Stomach (tissue), 4 donors: Measurements from ENCODE around the gene TNNI3K.

Experiments used
- CTCF ChIP-seq, 7 experiments: fragments of 450-650 bp in 4 of 7; fragments of 200-600 bp in 3 of 7; sonication (generic) in 3 of 7; IDR thresholded peaks; one replicate each; pipeline ENCODE4 v1.5.1; 2016 to 2019; ENCODE audit warnings: antibody characterized with exemption in 7 of 7, control low read depth in 2 of 7, mild to moderate bottlenecking in 1 of 7
- EP300 ChIP-seq: sonication (generic); formaldehyde crosslinking; IDR thresholded peaks from one replicate; pipeline ENCODE4 v1.6.1; 2017; ENCODE audit warnings: antibody characterized with exemption
- POLR2A ChIP-seq, 4 donors: fragments of 450-650 bp; IDR thresholded peaks; one replicate each; pipeline ENCODE4 v1.6.1; 2016; ENCODE audit warnings: antibody characterized with exemption in 4 of 4, control low read depth in 2 of 4, mild to moderate bottlenecking in 1 of 4, moderate library complexity in 1 of 4
- POLR2AphosphoS5 ChIP-seq, 3 donors: sonication (generic); formaldehyde crosslinking; IDR thresholded peaks; one replicate each; pipeline ENCODE4 v1.6.1; 2016; ENCODE audit warnings: antibody characterized with exemption in 3 of 3

- TF ChIP-seq EP300, result no peak
- no peak for TF ChIP-seq POLR2A (IDR thresholded peaks at IDR 0.05)
- TF ChIP-seq CTCF (IDR thresholded peaks at IDR 0.05), result no peak
- no peak for TF ChIP-seq POLR2AphosphoS5 (IDR thresholded peaks at IDR 0.05)
Measured at GRCh38 chr1:74530892-74531291, 295.7 kb downstream of the TNNI3K start.
